GM12878 (cell line): ENCODE results near the gene INPP1. TPM values are rescaled to one million over a fixed set of nuclear protein-coding genes. Genes with fewer than 3 reads are reported as not detected.

Experiments
- ATAC-seq: fragments of 200-7000 bp; cut with Tn5 transposase; 3 replicates; pipeline ENCODE4 v1.9.1; 2020; ENCODE audit warnings: mild to moderate bottlenecking, moderate library complexity
- BruUV-seq: library from RNA; stranded (reverse); fragments of 400-500 nt; replicated peaks from 2 replicates; lab custom pipeline; 2021; lab: Mats Ljungman, UMichigan
- CTCF ChIA-PET: fragments of 300-600 bp; sonication (Branson Sonifier 250); formaldehyde crosslinking; extraction: SDS; loops from one replicate; lab custom pipeline; 2021; ENCODE audit warnings: inconsistent platforms; lab: Yijun Ruan, JAX
- POLR2A ChIA-PET: fragments of 350-600 bp; formaldehyde crosslinking; extraction: SDS; loops from one replicate; lab custom pipeline; 2021; ENCODE audit warnings: inconsistent platforms; lab: Charles Lee
- RAD21 ChIA-PET: fragments of 300-600 bp; sonication (Branson Sonifier 250); formaldehyde crosslinking; loops from one replicate; lab custom pipeline; 2023; ENCODE audit warnings: antibody characterized with exemption; ENCODE audit not compliant: unreplicated experiment; lab: Charles Lee
- SMC1A ChIA-PET: fragments of 300-600 bp; sonication (Branson Sonifier 250); formaldehyde crosslinking; loops from one replicate; lab custom pipeline; 2023; ENCODE audit not compliant: unreplicated experiment, uncharacterized antibody; lab: Charles Lee
- DNase-seq: peaks from one replicate; pipeline ENCODE4 v3.0.0-alpha.2; 2011; ENCODE audit warnings: low read depth, low spot score
- FAIRE-seq: peaks from 3 replicates; lab custom pipeline; 2011; peaks lifted over from hg19 to GRCh38; lab: Jason Lieb, UNC
- H2AFZ ChIP-seq: 2 replicates; pipeline ENCODE4 v1.6.0; 2011; ENCODE audit warnings: low read depth, low read length, control low read depth; ENCODE audit not compliant: control insufficient read depth
- H3K27ac ChIP-seq: 2 replicates; pipeline ENCODE4 v1.5.1; 2011; ENCODE audit warnings: control low read depth; ENCODE audit not compliant: control insufficient read depth, insufficient read depth
- H3K27me3 ChIP-seq, 2 experiments: replicated peaks in 1 of 2; 2 replicates each; pipeline versions ENCODE4 v1.6.0 to v1.6.1; 2011; ENCODE audit warnings: low read length in 1 of 2; ENCODE audit not compliant: control insufficient read depth in 2 of 2, insufficient read depth in 2 of 2
- H3K36me3 ChIP-seq, 2 experiments: 2 replicates each; pipeline ENCODE4 v1.5.1; 2011; ENCODE audit warnings: low read length in 1 of 2; ENCODE audit not compliant: control insufficient read depth in 2 of 2, insufficient read depth in 2 of 2
- H3K4me1 ChIP-seq: 2 replicates; pipeline ENCODE4 v1.6.1; 2011; ENCODE audit warnings: mild to moderate bottlenecking, low read length, moderate library complexity, mixed read lengths; ENCODE audit not compliant: control insufficient read depth, insufficient read depth
- H3K4me2 ChIP-seq: 2 replicates; pipeline ENCODE4 v1.6.0; 2011; ENCODE audit warnings: control low read depth; ENCODE audit not compliant: control insufficient read depth, insufficient read depth
- H3K4me3 ChIP-seq: fragments of 200-600 bp; sonication (generic); 2 replicates; pipeline ENCODE4 v1.5.1; 2016
- H3K79me2 ChIP-seq: 2 replicates; pipeline ENCODE4 v1.6.0; 2011; ENCODE audit warnings: low read length; ENCODE audit not compliant: control insufficient read depth, insufficient read depth
- H3K9ac ChIP-seq: 2 replicates; pipeline ENCODE4 v1.8.0; 2011; ENCODE audit warnings: low read length, control low read depth, mixed read lengths; ENCODE audit not compliant: control insufficient read depth, insufficient read depth
- H3K9me3 ChIP-seq: replicated peaks from 3 replicates; pipeline ENCODE4 v1.5.1; 2011; ENCODE audit warnings: mild to moderate bottlenecking, low read length; ENCODE audit not compliant: control insufficient read depth, insufficient read depth
- H4K20me1 ChIP-seq: 2 replicates; pipeline ENCODE4 v1.6.0; 2011; ENCODE audit not compliant: control insufficient read depth, insufficient read depth
- CEBPB ChIP-seq, 2 experiments: fragments of 150-350 bp in 1 of 2; IDR thresholded peaks; 2 replicates each; pipeline ENCODE4 v1.6.1; 2012 to 2014; ENCODE audit warnings: low read depth in 2 of 2, low read length in 2 of 2, borderline replicate concordance in 1 of 2, inconsistent platforms in 1 of 2
- CTCF ChIP-seq, 3 experiments: IDR thresholded peaks in 2 of 3; conservative IDR thresholded peaks in 1 of 3; 2 replicates each; pipeline ENCODE4 v1.5.1; 2011; ENCODE audit warnings: low read depth in 3 of 3, low read length in 3 of 3, mild to moderate bottlenecking in 3 of 3, control low read depth in 2 of 3, moderate library complexity in 2 of 3, inconsistent platforms in 1 of 3, mixed read lengths in 1 of 3; ENCODE audit not compliant: control insufficient read depth in 2 of 3, insufficient read depth in 1 of 3; ENCODE audit errors: extremely low read depth in 1 of 3
- IKZF2 ChIP-seq, 2 experiments: fragments of 450-650 bp; IDR thresholded peaks; 2 replicates each; pipeline ENCODE4 v1.6.1; 2017; ENCODE audit warnings: mild to moderate bottlenecking in 2 of 2, moderate library complexity in 2 of 2
- MLLT1 ChIP-seq: fragments of 450-650 bp; IDR thresholded peaks from 2 replicates; pipeline ENCODE4 v1.6.1; 2016; ENCODE audit warnings: mild to moderate bottlenecking
- POLR2AphosphoS2 ChIP-seq: IDR thresholded peaks from 2 replicates; pipeline ENCODE4 v1.6.1; 2011; ENCODE audit warnings: low read depth, mild to moderate bottlenecking, low read length, improper control_type of control experiment, moderate library complexity
- POLR2AphosphoS5 ChIP-seq: IDR thresholded peaks from 2 replicates; pipeline ENCODE4 v1.6.1; 2011; ENCODE audit warnings: mild to moderate bottlenecking, low read length, inconsistent platforms
- RAD21 ChIP-seq: IDR thresholded peaks from 2 replicates; pipeline ENCODE4 v1.6.1; 2011; ENCODE audit warnings: mild to moderate bottlenecking, low read depth, low read length, moderate library complexity; ENCODE audit not compliant: insufficient read depth
- RELA ChIP-seq: fragments of 450-650 bp; IDR thresholded peaks from 2 replicates; pipeline ENCODE4 v1.8.0; 2014; ENCODE audit warnings: borderline replicate concordance; ENCODE audit not compliant: partially characterized antibody
- ZBTB4 ChIP-seq: fragments of 450-650 bp; formaldehyde crosslinking; IDR thresholded peaks from 2 replicates; pipeline ENCODE4 v1.4.0; 2022; ENCODE audit warnings: mild to moderate bottlenecking, moderate library complexity
- WGBS: methylation state at CpG from one replicate; pipeline ENCODE4 v1.1.6; 2016; ENCODE audit warnings: low lambda C conversion rate; ENCODE audit not compliant: insufficient replicate concordance, insufficient coverage; ENCODE audit errors: missing lambda C conversion rate; 5-methylcytosine and 5-hydroxymethylcytosine counted together
- in situ Hi-C: fragments of 300-500 bp; cut with MboI; formaldehyde crosslinking; loops from 9 replicates; pipeline ENCODE4 v1.14.3; 2018; ENCODE audit warnings: mixed read lengths
- intact Hi-C: fragments of 100-400 bp; cut with micrococcal nuclease; formaldehyde crosslinking; loops from one replicate; pipeline ENCODE4 v1.14.2; 2022; ENCODE audit not compliant: unreplicated experiment
- polyA plus RNA-seq, 11 experiments: library from polyadenylated mRNA; depleted of rRNA in 4 of 11; unstranded in 6 of 11; stranded (reverse) in 5 of 11; fragments of >200 nt; fragmentation: Nextera tagmentation in 4 of 11; fragmentation: Illumina TruSeq in 1 of 11; extraction: Ambion mirVana in 4 of 11; extraction: Trizol in 1 of 11; gene quantifications; 1 replicate in 1 of 11; 2 replicates in 10 of 11; pipeline versions ENCODE4 v1.2.1 to v1.2.3, GENCODE V29; 2011 to 2016; ENCODE audit warnings: inconsistent platforms in 2 of 11, missing spikeins in 2 of 11, low read depth in 1 of 11
- total RNA-seq, 4 experiments: library from RNA; depleted of rRNA in 3 of 4; stranded (reverse); fragments of >200 nt in 3 of 4; fragmentation: Illumina TruSeq in 1 of 4; extraction: Trizol in 1 of 4; gene quantifications; 2 replicates each; pipeline versions ENCODE4 v1.2.1 to v1.2.3, GENCODE V29; 2013 to 2021

INPP1 gene
- total and polyA plus RNA-seq, 10 of the 15 experiments (the other 5 are each of a cell fraction or from before 2014, with no cell fraction given) = 3.3 to 17.9 (median 11.1) TPM

GRCh38 chr2:190336420-190336819 is 7.0 kb upstream of the INPP1 start (continued):
- TF ChIP-seq ZBTB4 (CRISPR knock-in tag) = no peak
- TF ChIP-seq POLR2AphosphoS5 = no peak
- TF ChIP-seq MLLT1 = no peak
- no peak for TF ChIP-seq POLR2AphosphoS2
- TF ChIP-seq CEBPB (IDR thresholded peaks at IDR 0.05; ENCODE audit: borderline replicate concordance in 1 of 2, low read depth in 2 of 2, low read length in 2 of 2) = no peak

GRCh38 chr2:190338453-190338852 is 4.9 kb upstream of the INPP1 start:
- Histone ChIP-seq H3K36me3 (no peaks in the 10 kb centered on the region), H3K27ac (no peak overlapping the region), H3K9ac (no peak overlapping the region), H3K4me3 (no peak overlapping the region), H3K4me2 (no peak overlapping the region), H3K79me2 (no peaks in the 10 kb centered on the region), H4K20me1 (no peaks in the 10 kb centered on the region), H3K4me1 (peaks cover 3% of the 10 kb centered on the region; the same call in 1 of the 2 replicates), H3K27me3 (no peaks in the 10 kb centered on the region), H2AFZ (no peak overlapping the region), H3K9me3 (no peaks in the 10 kb centered on the region)
- DNase-seq = no peak
- ChIA-PET CTCF (interaction anchor here (0.8 to 1.7 kb wide), 10 partner anchors 16 to 471 kb away, joined by 3 to 7 read pairs (median 3); no protein-coding TSS in a partner anchor), POLR2A (no interaction called here), RAD21 (interaction anchor here (1.4 kb wide), 1 partner anchor 19 kb away, joined by 3 read pairs; the partner anchor contains the start of gene HIBCH), SMC1A (interaction anchor here (1.4 to 1.9 kb wide), 6 partner anchors 11 to 466 kb away, joined by 3 to 5 read pairs (median 4); no protein-coding TSS in a partner anchor)
- no TSS peak for BruUV-seq
- intact Hi-C loops (no loop called here), in situ Hi-C loops (no loop called here)
- no peak for FAIRE-seq
- no peak for ATAC-seq
- 26% methylated on average over 1 of the region's 1 CpG for WGBS
- TF ChIP-seq IKZF2 (IDR thresholded peaks at IDR 0.05) (no peak), RAD21 (peak; percentile 47), CTCF (IDR thresholded peaks at IDR 0.05 in 2 of 3, conservative IDR thresholded peaks at IDR 0.05 in 1 of 3; ENCODE audit: control insufficient read depth in 2 of 3, extremely low read depth in 1 of 3, insufficient read depth in 1 of 3, low read depth in 3 of 3, low read length in 3 of 3) (peak in 1 of 3 experiments; percentile 32; a peak in 1 of 6 replicates), RELA (no peak)
